ENCODE measurements around the gene BAD. TPM values are rescaled to one million over a fixed set of nuclear protein-coding genes. Genes with fewer than 3 reads are reported as not detected.

Gene BAD
- total RNA-seq, 1 donor from 2014 or later = 51.7 TPM

GRCh38 chr11:64232967-64233315 lies 51.5 kb downstream of the BAD start:
- DNase-seq (ENCODE audit: low spot score) = no peak

DNA sequence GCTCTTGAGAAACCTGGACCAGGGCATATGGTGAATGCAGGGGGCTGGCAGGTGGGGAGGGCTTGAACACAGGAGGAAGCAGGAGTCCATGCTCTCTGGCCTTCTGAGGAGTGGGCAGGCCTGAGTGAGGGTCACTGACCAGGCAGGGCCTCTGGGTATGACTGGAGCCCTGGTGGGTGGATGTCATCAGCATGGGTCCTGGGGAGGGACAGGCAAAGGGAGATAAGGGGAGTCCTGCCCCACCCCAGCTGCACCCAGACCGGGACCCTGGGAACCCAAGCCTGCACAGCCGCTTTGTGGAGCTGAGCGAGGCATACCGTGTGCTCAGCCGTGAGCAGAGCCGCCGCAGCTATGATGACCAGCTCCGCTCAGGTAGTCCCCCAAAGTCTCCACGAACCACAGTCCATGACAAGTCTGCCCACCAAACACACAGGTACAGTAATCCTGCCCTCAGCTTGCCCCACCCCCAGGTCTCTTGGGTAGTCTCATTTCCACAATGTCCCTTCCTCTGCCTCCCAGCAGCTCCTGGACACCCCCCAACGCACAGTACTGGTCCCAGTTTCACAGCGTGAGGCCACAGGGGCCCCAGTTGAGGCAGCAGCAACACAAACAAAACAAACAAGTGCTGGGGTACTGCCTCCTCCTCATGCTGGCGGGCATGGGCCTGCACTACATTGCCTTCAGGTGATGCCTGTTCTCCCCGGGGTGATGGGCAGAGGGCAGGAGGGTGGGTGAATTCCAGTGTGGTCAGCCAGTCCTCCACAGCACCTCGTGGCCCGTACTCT lies 52.1 kb downstream of the BAD start:
- no peak for DNase-seq (ENCODE audit: low spot score)

GRCh38 chr11:64231546-64231945 lies 52.9 kb downstream of the BAD start:
- no peak for DNase-seq (ENCODE audit: low spot score)

DNA sequence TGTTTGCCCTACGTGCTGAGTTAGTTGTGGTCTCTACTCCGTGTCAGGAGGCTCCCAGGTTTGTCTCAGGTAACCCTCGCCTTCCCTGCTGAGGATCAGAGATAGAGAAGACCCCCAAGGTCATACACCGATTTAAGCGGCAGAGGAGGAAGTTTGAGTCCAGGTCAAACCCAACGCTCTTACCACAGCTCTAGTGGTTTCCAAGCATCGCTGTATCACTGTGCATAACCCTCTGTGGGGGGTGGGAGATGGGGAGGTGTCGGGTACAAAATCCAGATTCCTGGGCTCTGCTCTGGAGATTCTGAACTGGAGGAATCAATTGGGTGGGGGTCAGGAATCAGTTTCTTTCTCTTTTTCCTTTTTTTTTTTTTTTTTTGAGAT lies 53.5 kb downstream of the BAD start:
- no peak for DNase-seq (ENCODE audit: low spot score)

- no peak for DNase-seq (ENCODE audit: low spot score)
Observed at GRCh38 chr11:64230171-64230984, 54.1 kb downstream of the BAD start, which contains the start of gene DNAJC4. Gene DNAJC4 (plus strand): TSS chr11:64230548. CDS start chr11:64230855, 307 bp downstream.

DNA sequence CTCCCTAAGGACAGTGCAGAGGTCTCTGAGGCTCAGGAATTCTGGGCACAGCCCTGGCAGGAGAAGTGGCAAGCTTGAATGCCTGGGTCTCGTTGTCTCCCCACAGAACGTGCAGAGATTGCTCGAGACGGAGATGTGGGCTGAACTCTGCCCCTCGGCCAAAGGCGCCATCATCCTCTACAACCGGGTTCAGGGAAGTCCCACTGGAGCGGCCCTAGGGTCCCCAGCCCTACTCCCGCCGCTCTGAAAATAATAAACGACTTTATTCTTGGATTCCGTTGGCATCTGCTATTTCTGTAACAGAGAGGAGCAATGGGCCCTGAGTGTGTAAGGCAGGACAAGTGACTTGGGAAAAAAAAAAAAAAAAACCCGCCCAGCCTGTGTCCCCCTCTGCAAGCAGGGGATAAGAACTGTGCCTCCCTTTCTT lies 54.7 kb downstream of the BAD start:
- DNase-seq (ENCODE audit: low spot score) = no peak

- DNase-seq (ENCODE audit: low spot score) = no peak
Observed at GRCh38 chr11:64229090-64229743, 55.2 kb downstream of the BAD start.

GRCh38 chr11:64227405-64227956 lies 57.0 kb downstream of the BAD start:
- DNase-seq (ENCODE audit: low spot score) = no peak

DNA sequence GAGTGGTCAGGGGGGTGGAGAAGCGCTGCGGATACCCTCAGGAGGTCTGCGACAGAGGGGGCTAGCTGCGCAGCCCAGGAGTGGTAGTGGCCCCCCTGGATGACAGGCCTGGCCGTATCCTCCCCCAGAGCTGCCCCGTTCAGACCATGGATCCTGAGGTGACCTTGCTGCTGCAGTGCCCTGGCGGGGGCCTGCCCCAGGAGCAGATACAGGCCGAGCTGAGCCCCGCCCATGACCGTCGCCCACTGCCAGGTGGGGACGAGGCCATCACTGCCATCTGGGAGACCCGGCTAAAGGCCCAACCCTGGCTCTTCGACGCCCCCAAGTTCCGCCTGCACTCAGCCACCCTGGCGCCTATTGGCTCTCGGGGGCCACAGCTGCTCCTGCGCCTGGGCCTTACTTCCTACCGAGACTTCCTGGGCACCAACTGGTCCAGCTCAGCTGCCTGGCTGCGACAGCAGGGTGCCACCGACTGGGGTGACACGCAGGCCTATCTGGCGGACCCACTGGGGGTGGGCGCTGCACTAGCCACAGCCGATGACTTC lies 57.9 kb downstream of the BAD start:
- DNase-seq (ENCODE audit: low spot score) = no peak

- peak; percentile 98 for DNase-seq (ENCODE audit: low spot score)
Observed at GRCh38 chr11:64225608-64226506, 58.6 kb downstream of the BAD start, which contains the start of the genes NUDT22 and TRPT1. Gene NUDT22 (plus strand): TSS chr11:64226274. CDS start chr11:64226653, 379 bp downstream. Gene TRPT1 (minus strand): TSS chr11:64226186. CDS start chr11:64225860, 326 bp downstream.

- no peak for DNase-seq (ENCODE audit: low spot score)
Observed at GRCh38 chr11:64224891-64225607, 59.4 kb downstream of the BAD start.

GRCh38 chr11:64224151-64224890 lies 60.1 kb downstream of the BAD start:
- DNase-seq (ENCODE audit: low spot score) = no peak

GRCh38 chr11:64223001-64223651 lies 61.3 kb downstream of the BAD start:
- DNase-seq (ENCODE audit: low spot score) = no peak

DNA sequence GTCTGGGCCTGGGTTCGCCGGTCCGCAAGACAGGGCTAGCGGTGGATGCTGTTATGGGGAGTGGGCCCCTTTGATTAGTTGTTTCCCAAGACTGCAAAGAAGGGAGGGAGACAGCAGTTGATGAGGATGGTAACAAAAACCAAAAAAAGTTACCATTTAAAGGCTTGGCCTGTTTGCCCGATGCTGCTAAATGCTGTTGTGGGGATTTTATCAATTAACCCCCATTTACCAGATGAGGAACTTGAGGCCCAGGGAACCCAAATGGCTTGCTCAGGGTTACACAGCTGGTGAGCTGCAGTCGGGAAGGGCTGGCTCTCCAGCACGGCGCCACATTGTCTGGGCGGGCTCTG lies 61.8 kb downstream of the BAD start:
- DNase-seq (ENCODE audit: low spot score) = no peak

DNA sequence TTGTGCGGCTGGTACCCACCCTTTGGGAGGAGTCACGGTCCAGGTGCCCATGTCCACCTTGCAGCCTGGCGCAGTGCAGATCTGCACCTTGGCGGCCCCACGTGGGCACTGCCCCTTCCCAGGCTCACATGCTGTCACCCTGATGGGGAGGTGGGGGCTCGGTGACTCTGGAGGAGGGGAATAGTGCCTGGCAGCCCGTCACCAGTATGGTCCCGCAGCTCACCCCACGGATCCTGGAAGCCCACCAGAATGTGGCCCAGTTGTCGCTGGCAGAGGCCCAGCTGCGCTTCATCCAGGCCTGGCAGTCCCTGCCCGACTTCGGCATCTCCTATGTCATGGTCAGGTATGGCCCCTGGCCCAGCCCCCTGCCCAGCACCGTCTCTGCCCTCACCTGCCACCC lies 63.7 kb downstream of the BAD start:
- DNase-seq (ENCODE audit: low spot score) = no peak

DNA sequence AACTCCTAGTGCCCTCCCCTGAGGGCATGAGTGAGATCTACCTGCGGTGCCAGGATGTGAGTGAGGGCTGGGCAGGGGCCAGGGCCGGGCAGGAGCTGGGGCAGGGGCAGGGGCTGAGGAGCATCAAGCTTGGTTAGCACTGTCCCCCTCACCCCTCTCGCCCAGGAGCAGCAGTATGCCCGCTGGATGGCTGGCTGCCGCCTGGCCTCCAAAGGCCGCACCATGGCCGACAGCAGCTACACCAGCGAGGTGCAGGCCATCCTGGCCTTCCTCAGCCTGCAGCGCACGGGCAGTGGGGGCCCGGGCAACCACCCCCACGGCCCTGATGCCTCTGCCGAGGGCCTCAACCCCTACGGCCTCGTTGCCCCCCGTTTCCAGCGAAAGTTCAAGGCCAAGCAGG lies 64.2 kb downstream of the BAD start:
- DNase-seq (ENCODE audit: low spot score) = no peak
